ENCODE results near the gene GOSR1.
"Not testable (repeated sequence)": the region's sequence is repeated elsewhere in the genome, so short reads cannot be mapped to it uniquely, and the experiment has no call there.

GOSR1 gene

GRCh38 chr17:30559656-30560055 is 82.4 kb downstream of the GOSR1 start:
- no peak for TF ChIP-seq POU2F2 (IDR thresholded peaks at IDR 0.05; ENCODE audit: low read depth, low read length)
- no peak for TF ChIP-seq PAX5 (IDR thresholded peaks at IDR 0.05; ENCODE audit: insufficient read depth, low read length, severe bottlenecking)
- no peak for TF ChIP-seq POLR2AphosphoS5 (IDR thresholded peaks at IDR 0.05; ENCODE audit: low read depth, low read length)
- TF ChIP-seq TAF1 (IDR thresholded peaks at IDR 0.05; ENCODE audit: low read depth, low read length) = no peak
- TF ChIP-seq POLR2A (IDR thresholded peaks at IDR 0.05; ENCODE audit: low read depth, low read length) = no peak
- TF ChIP-seq SPI1 (IDR thresholded peaks at IDR 0.05; ENCODE audit: low read depth, low read length) = no peak
- DNase-seq (ENCODE audit: insufficient read length, low spot score) (no peak), FAIRE-seq (no peak)

- FAIRE-seq; DNase-seq (ENCODE audit: insufficient read length, low spot score): not testable (repeated sequence)
Observed at GRCh38 chr17:30560117-30561026, 83.2 kb downstream of the GOSR1 start.

GRCh38 chr17:30561766-30562165 is 84.6 kb downstream of the GOSR1 start:
- DNase-seq (ENCODE audit: insufficient read length, low spot score); FAIRE-seq: not testable (repeated sequence)

GRCh38 chr17:30563131-30563904 is 86.1 kb downstream of the GOSR1 start:
- not testable (repeated sequence) for FAIRE-seq; DNase-seq (ENCODE audit: insufficient read length, low spot score)

- not testable (repeated sequence) for DNase-seq (ENCODE audit: insufficient read length, low spot score); FAIRE-seq
Observed at GRCh38 chr17:30563905-30564390, 86.7 kb downstream of the GOSR1 start.

GRCh38 chr17:30564422-30565072 is 87.3 kb downstream of the GOSR1 start:
- not testable (repeated sequence) for DNase-seq (ENCODE audit: insufficient read length, low spot score); FAIRE-seq

- DNase-seq (ENCODE audit: insufficient read length, low spot score) = no peak
- TF ChIP-seq TAF1 (IDR thresholded peaks at IDR 0.05; ENCODE audit: low read depth, low read length) (no peak), SPI1 (IDR thresholded peaks at IDR 0.05; ENCODE audit: low read depth, low read length) (no peak), PAX5 (IDR thresholded peaks at IDR 0.05; ENCODE audit: insufficient read depth, low read length, severe bottlenecking) (no peak), POLR2AphosphoS5 (IDR thresholded peaks at IDR 0.05; ENCODE audit: low read depth, low read length) (no peak)
- FAIRE-seq = no peak
Observed at GRCh38 chr17:30565073-30565935, 88.1 kb downstream of the GOSR1 start.

- not testable (repeated sequence) for FAIRE-seq; DNase-seq (ENCODE audit: insufficient read length, low spot score)
Observed at GRCh38 chr17:30566104-30566503, 88.9 kb downstream of the GOSR1 start.

- FAIRE-seq; DNase-seq (ENCODE audit: insufficient read length, low spot score): not testable (repeated sequence)
Observed at GRCh38 chr17:30566516-30567225, 89.5 kb downstream of the GOSR1 start.

- DNase-seq (ENCODE audit: insufficient read length, low spot score) = no peak
- TF ChIP-seq PAX5 (IDR thresholded peaks at IDR 0.05; ENCODE audit: insufficient read depth, low read length, severe bottlenecking) (no peak), POLR2A (IDR thresholded peaks at IDR 0.05; ENCODE audit: low read depth, low read length) (no peak), POU2F2 (IDR thresholded peaks at IDR 0.05; ENCODE audit: low read depth, low read length) (no peak), TAF1 (IDR thresholded peaks at IDR 0.05; ENCODE audit: low read depth, low read length) (no peak), POLR2AphosphoS5 (IDR thresholded peaks at IDR 0.05; ENCODE audit: low read depth, low read length) (no peak), SPI1 (IDR thresholded peaks at IDR 0.05; ENCODE audit: low read depth, low read length) (no peak)
- FAIRE-seq = no peak
Observed at GRCh38 chr17:30567231-30568116, 90.3 kb downstream of the GOSR1 start.
